Sigmoid colon (tissue), 7 donors: ENCODE measurements around the gene USH2A. TPM values are rescaled to one million over a fixed set of nuclear protein-coding genes. Genes with fewer than 3 reads are reported as not detected.

Experiments used
- DNase-seq: peaks from one replicate; pipeline ENCODE4 v3.0.0-alpha.2; 2019
- H3K27ac ChIP-seq, 4 donors: fragments of 200-600 bp; sonication (generic); one replicate each; pipeline ENCODE4 v1.5.1; 2016 to 2019; ENCODE audit warnings: mild to moderate bottlenecking in 1 of 4
- H3K27me3 ChIP-seq, 3 donors: fragments of 200-600 bp; sonication (generic); one replicate each; pipeline ENCODE4 v1.5.1; 2019; ENCODE audit warnings: mild to moderate bottlenecking in 1 of 3
- H3K36me3 ChIP-seq, 4 donors: fragments of 200-600 bp; sonication (generic); one replicate each; pipeline ENCODE4 v1.5.1; 2016 to 2019
- H3K4me1 ChIP-seq, 4 donors: fragments of 200-600 bp; sonication (generic); one replicate each; pipeline ENCODE4 v1.5.1; 2017 to 2019
- H3K4me3 ChIP-seq, 4 donors: fragments of 200-600 bp; sonication (generic); one replicate each; pipeline ENCODE4 v1.5.1; 2017 to 2019; ENCODE audit warnings: mild to moderate bottlenecking in 2 of 4, moderate library complexity in 1 of 4
- H3K9me3 ChIP-seq, 4 donors: fragments of 200-600 bp in 3 of 4; sonication (generic) in 3 of 4; one replicate each; pipeline versions ENCODE4 v1.5.1 to v1.6.1; 2013 to 2019
- CTCF ChIP-seq, 4 experiments: fragments of 450-650 bp in 3 of 4; fragments of 200-600 bp in 1 of 4; IDR thresholded peaks; one replicate each; pipeline ENCODE4 v1.5.1; 2016 to 2019; ENCODE audit warnings: antibody characterized with exemption in 4 of 4, mild to moderate bottlenecking in 3 of 4, moderate library complexity in 2 of 4
- EP300 ChIP-seq, 4 donors: sonication (generic); formaldehyde crosslinking; IDR thresholded peaks; one replicate each; pipeline ENCODE4 v1.6.1; 2017; ENCODE audit warnings: antibody characterized with exemption in 4 of 4
- POLR2A ChIP-seq, 2 donors: fragments of 450-650 bp; IDR thresholded peaks; one replicate each; pipeline ENCODE4 v1.6.1; 2016; ENCODE audit warnings: antibody characterized with exemption in 2 of 2, mild to moderate bottlenecking in 2 of 2, moderate library complexity in 2 of 2
- POLR2AphosphoS5 ChIP-seq, 4 donors: sonication (generic); formaldehyde crosslinking; IDR thresholded peaks; one replicate each; pipeline ENCODE4 v1.6.1; 2017; ENCODE audit warnings: antibody characterized with exemption in 4 of 4
- whole genome bisulfite sequencing, 2 donors: extraction: QIAGEN DNeasy Blood & Tissue Kit; methylation state at CpG; one replicate each; pipeline ENCODE4 v1.1.7; 2013; 5-methylcytosine and 5-hydroxymethylcytosine counted together
- intact Hi-C: fragments of 100-400 bp; cut with DNase I; formaldehyde crosslinking; loops from one replicate; pipeline ENCODE4 v1.15.1; 2023
- polyA plus RNA-seq, 3 donors: library from polyadenylated mRNA; stranded (reverse); fragments of 200-250 nt; gene quantifications; one replicate each; pipeline ENCODE4 v1.2.3, GENCODE V29; 2013
- total RNA-seq, 4 donors: library from RNA; depleted of rRNA; stranded (reverse); fragments of >200 nt; gene quantifications; one replicate each; pipeline ENCODE4 v1.1.0, GENCODE V29; 2016
- donor health status: healthy with polysubstance abuse.
- donor health status: Bipolar disorder and iron deficiency.
- donor health status: healthy.

USH2A gene
- total and polyA plus RNA-seq, 7 donors, result under 0.01 TPM; not detected in 6

GRCh38 chr1:216144661-216145450, 278.4 kb downstream of the USH2A start:
- no peak overlapping the region for H3K4me3 ChIP-seq
- no peaks in the 10 kb centered on the region for H3K9me3 ChIP-seq
- H3K36me3 ChIP-seq, result no peaks in the 10 kb centered on the region
- intact Hi-C loops, result no loop called here
- WGBS, 2 donors, result 72 to 75% methylated on average over 5 of the region's 5 CpGs
- no peaks in the 10 kb centered on the region for H3K4me1 ChIP-seq
- no peak for TF ChIP-seq EP300 (IDR thresholded peaks at IDR 0.05)
- TF ChIP-seq POLR2AphosphoS5 (IDR thresholded peaks at IDR 0.05), result no peak
- no peak for TF ChIP-seq POLR2A (IDR thresholded peaks at IDR 0.05)
- TF ChIP-seq CTCF (IDR thresholded peaks at IDR 0.05), result no peak
- DNase-seq, result no peak
- no peaks in the 10 kb centered on the region for H3K27me3 ChIP-seq
- no peak overlapping the region for H3K27ac ChIP-seq

GRCh38 chr1:216142921-216143320, 280.3 kb downstream of the USH2A start:
- Histone ChIP-seq H3K9me3 (no peaks in the 10 kb centered on the region), H3K27me3 (no peaks in the 10 kb centered on the region), H3K36me3 (no peaks in the 10 kb centered on the region), H3K4me1 (no peaks in the 10 kb centered on the region), H3K27ac (no peak overlapping the region), H3K4me3 (no peak overlapping the region)
- TF ChIP-seq POLR2A (IDR thresholded peaks at IDR 0.05) (no peak), POLR2AphosphoS5 (IDR thresholded peaks at IDR 0.05) (no peak), EP300 (IDR thresholded peaks at IDR 0.05) (no peak), CTCF (IDR thresholded peaks at IDR 0.05) (no peak)
- DNase-seq, result no peak
- WGBS, 2 donors, result 64 to 65% methylated on average over 2 of the region's 2 CpGs
- intact Hi-C loops, result no loop called here

GRCh38 chr1:216140730-216141524, 282.3 kb downstream of the USH2A start:
- intact Hi-C loops, result no loop called here
- DNase-seq, result no peak
- no peak overlapping the region for H3K4me3 ChIP-seq
- no peaks in the 10 kb centered on the region for H3K27me3 ChIP-seq
- H3K36me3 ChIP-seq, result no peaks in the 10 kb centered on the region
- H3K9me3 ChIP-seq, result no peaks in the 10 kb centered on the region
- H3K27ac ChIP-seq, result no peak overlapping the region
- no peak for TF ChIP-seq POLR2A (IDR thresholded peaks at IDR 0.05)
- no peak for TF ChIP-seq POLR2AphosphoS5 (IDR thresholded peaks at IDR 0.05)
- TF ChIP-seq EP300 (IDR thresholded peaks at IDR 0.05), result no peak
- H3K4me1 ChIP-seq, result no peaks in the 10 kb centered on the region
- WGBS, 2 donors, result 53 to 55% methylated on average over 5 of the region's 5 CpGs

- Histone ChIP-seq H3K27me3 (no peaks in the 10 kb centered on the region), H3K4me3 (no peak overlapping the region), H3K27ac (no peak overlapping the region), H3K36me3 (no peaks in the 10 kb centered on the region), H3K9me3 (no peaks in the 10 kb centered on the region), H3K4me1 (no peaks in the 10 kb centered on the region)
- no peak for DNase-seq
- 82 to 83% methylated on average over 4 of the region's 4 CpGs for WGBS, 2 donors
- no peak for TF ChIP-seq POLR2AphosphoS5 (IDR thresholded peaks at IDR 0.05)
- TF ChIP-seq EP300 (IDR thresholded peaks at IDR 0.05), result no peak
- no peak for TF ChIP-seq CTCF (IDR thresholded peaks at IDR 0.05)
- no peak for TF ChIP-seq POLR2A (IDR thresholded peaks at IDR 0.05)
- intact Hi-C loops, result no loop called here
Observed at GRCh38 chr1:216124192-216124781, 299.0 kb downstream of the USH2A start.
